NB4 (cell line): Measurements from ENCODE around the gene PLPPR1.

Source experiments
- MYC ChIP-seq: IDR thresholded peaks from 2 replicates; pipeline ENCODE4 v1.6.1; 2011; ENCODE audit warnings: low read depth, low read length
- POLR2A ChIP-seq: IDR thresholded peaks from 2 replicates; pipeline ENCODE4 v1.6.1; 2011; ENCODE audit warnings: mild to moderate bottlenecking; ENCODE audit not compliant: insufficient read length; ENCODE audit errors: extremely low read depth
- TF ChIP-seq, protein P1 (sequence below): IDR thresholded peaks from 2 replicates; pipeline ENCODE4 v1.6.1; 2011; ENCODE audit warnings: low read depth, low read length
- TF ChIP-seq, protein P2 (sequence below): IDR thresholded peaks from one replicate; pipeline ENCODE4 v1.5.1; 2012; ENCODE audit warnings: low read depth, low read length

DNA sequence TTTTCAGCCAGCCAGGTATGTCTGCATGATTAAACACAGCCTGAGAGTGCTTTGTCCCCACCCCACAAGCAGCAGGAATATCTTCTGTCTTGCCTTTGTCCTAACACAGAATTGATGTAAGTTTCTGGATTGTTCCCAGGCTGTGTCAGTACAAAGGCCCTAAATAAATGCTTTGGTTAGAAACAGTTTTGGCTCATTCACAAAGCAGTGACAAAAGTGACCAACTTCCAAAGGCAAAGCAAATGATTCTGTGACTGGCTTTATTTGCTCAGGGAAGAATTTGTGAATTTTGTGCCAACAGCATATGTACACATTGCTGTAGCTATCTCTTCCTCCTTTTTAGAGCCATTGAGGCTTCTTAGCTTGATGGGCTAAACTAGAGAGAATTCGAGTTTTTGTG lies 133.7 kb downstream of the PLPPR1 start:
- TF ChIP-seq, protein P1, sequence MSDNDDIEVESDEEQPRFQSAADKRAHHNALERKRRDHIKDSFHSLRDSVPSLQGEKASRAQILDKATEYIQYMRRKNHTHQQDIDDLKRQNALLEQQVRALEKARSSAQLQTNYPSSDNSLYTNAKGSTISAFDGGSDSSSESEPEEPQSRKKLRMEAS: no peak
- TF ChIP-seq, protein P2, sequence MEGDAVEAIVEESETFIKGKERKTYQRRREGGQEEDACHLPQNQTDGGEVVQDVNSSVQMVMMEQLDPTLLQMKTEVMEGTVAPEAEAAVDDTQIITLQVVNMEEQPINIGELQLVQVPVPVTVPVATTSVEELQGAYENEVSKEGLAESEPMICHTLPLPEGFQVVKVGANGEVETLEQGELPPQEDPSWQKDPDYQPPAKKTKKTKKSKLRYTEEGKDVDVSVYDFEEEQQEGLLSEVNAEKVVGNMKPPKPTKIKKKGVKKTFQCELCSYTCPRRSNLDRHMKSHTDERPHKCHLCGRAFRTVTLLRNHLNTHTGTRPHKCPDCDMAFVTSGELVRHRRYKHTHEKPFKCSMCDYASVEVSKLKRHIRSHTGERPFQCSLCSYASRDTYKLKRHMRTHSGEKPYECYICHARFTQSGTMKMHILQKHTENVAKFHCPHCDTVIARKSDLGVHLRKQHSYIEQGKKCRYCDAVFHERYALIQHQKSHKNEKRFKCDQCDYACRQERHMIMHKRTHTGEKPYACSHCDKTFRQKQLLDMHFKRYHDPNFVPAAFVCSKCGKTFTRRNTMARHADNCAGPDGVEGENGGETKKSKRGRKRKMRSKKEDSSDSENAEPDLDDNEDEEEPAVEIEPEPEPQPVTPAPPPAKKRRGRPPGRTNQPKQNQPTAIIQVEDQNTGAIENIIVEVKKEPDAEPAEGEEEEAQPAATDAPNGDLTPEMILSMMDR: no peak
- TF ChIP-seq POLR2A (no peak), MYC (no peak)
